WTC11 (cell line): ENCODE measurements around the gene DNAH7. TPM values are rescaled to one million over a fixed set of nuclear protein-coding genes. Genes with fewer than 3 reads are reported as not detected.
A peak's percentile ranks its signal among the peaks of the same experiment; 100 is the strongest.

Source experiments
- ATAC-seq: fragments of 200-7000 bp; cut with Tn5 transposase; 2 replicates; pipeline ENCODE4 v1.10.0; 2021; ENCODE audit warnings: mild to moderate bottlenecking, moderate library complexity
- CTCF ChIA-PET: fragments of 300-600 bp; sonication (Branson Sonifier 250); formaldehyde crosslinking; loops from one replicate; lab custom pipeline; 2021; ENCODE audit warnings: antibody characterized with exemption; lab: Charles Lee
- POLR2A ChIA-PET: fragments of 350-600 bp; sonication (Branson Sonifier 250); formaldehyde crosslinking; loops from one replicate; lab custom pipeline; 2021; ENCODE audit warnings: antibody characterized with exemption; lab: Charles Lee
- DNase-seq: peaks from one replicate; pipeline ENCODE4 v3.0.0; 2021; ENCODE audit warnings: low spot score
- H3K27ac Mint-ChIP-seq: 2 replicates; pipeline ENCODE4 v1.8.0; 2021; ENCODE audit warnings: mixed read lengths
- H3K27me3 Mint-ChIP-seq: 2 replicates; pipeline ENCODE4 v1.8.0; 2021; ENCODE audit warnings: low read depth, mild to moderate bottlenecking, moderate library complexity, mixed read lengths
- H3K36me3 Mint-ChIP-seq: 2 replicates; pipeline ENCODE4 v1.8.0; 2021; ENCODE audit warnings: mixed read lengths
- H3K4me1 Mint-ChIP-seq: 2 replicates; pipeline ENCODE4 v1.8.0; 2022; ENCODE audit warnings: mixed read lengths
- H3K4me3 Mint-ChIP-seq: 2 replicates; pipeline ENCODE4 v1.8.0; 2021; ENCODE audit warnings: mild to moderate bottlenecking, moderate library complexity, mixed read lengths
- H3K9me3 Mint-ChIP-seq: 2 replicates; pipeline ENCODE4 v1.8.0; 2021; ENCODE audit warnings: mixed read lengths
- ARID4B ChIP-seq: sonication (generic); formaldehyde crosslinking; IDR thresholded peaks from 2 replicates; pipeline ENCODE4 v1.8.0; 2023; ENCODE audit warnings: missing genetic modification reagents, mild to moderate bottlenecking, borderline replicate concordance
- ATF3 ChIP-seq: sonication (generic); formaldehyde crosslinking; conservative IDR thresholded peaks from 2 replicates; pipeline ENCODE4 v1.8.1; 2022; ENCODE audit warnings: mild to moderate bottlenecking, missing genetic modification reagents
- ESRRA ChIP-seq: sonication (generic); formaldehyde crosslinking; IDR thresholded peaks from 2 replicates; pipeline ENCODE4 v1.8.1; 2022; ENCODE audit warnings: mild to moderate bottlenecking, missing genetic modification reagents, borderline replicate concordance
- FOXJ3 ChIP-seq: sonication (generic); formaldehyde crosslinking; IDR thresholded peaks from 2 replicates; pipeline ENCODE4 v1.9.0; 2021; ENCODE audit warnings: missing genetic modification reagents, mild to moderate bottlenecking, borderline replicate concordance
- HMGA2 ChIP-seq: fragments of 250-450 bp; sonication (Bioruptor Pico); IDR thresholded peaks from 2 replicates; pipeline ENCODE4 v1.4.0; 2021; ENCODE audit warnings: mild to moderate bottlenecking, moderate library complexity
- JUN ChIP-seq: sonication (generic); formaldehyde crosslinking; IDR thresholded peaks from 2 replicates; pipeline ENCODE4 v1.8.0; 2023; ENCODE audit warnings: mild to moderate bottlenecking, missing genetic modification reagents
- MAX ChIP-seq: sonication (generic); formaldehyde crosslinking; IDR thresholded peaks from 2 replicates; pipeline ENCODE4 v1.8.0; 2022; ENCODE audit warnings: mild to moderate bottlenecking, missing genetic modification reagents
- MXD4 ChIP-seq: fragments of 250-450 bp; sonication (Bioruptor Pico); IDR thresholded peaks from 2 replicates; pipeline ENCODE4 v1.8.0; 2021; ENCODE audit warnings: mild to moderate bottlenecking, moderate library complexity, borderline replicate concordance
- NR3C1 ChIP-seq: sonication (generic); formaldehyde crosslinking; conservative IDR thresholded peaks from 2 replicates; pipeline ENCODE4 v1.8.1; 2023; ENCODE audit warnings: low read depth, mild to moderate bottlenecking, missing genetic modification reagents
- PRDM15 ChIP-seq: sonication (generic); formaldehyde crosslinking; IDR thresholded peaks from 2 replicates; pipeline ENCODE4 v1.8.0; 2022; ENCODE audit warnings: missing genetic modification reagents
- PRRX2 ChIP-seq: fragments of 250-450 bp; sonication (Bioruptor Pico); IDR thresholded peaks from 2 replicates; pipeline ENCODE4 v1.8.0; 2021; ENCODE audit warnings: mild to moderate bottlenecking
- STAT6 ChIP-seq: sonication (generic); formaldehyde crosslinking; conservative IDR thresholded peaks from 2 replicates; pipeline ENCODE4 v1.8.1; 2023; ENCODE audit warnings: mild to moderate bottlenecking, low read depth, missing genetic modification reagents, moderate library complexity
- TEAD1 ChIP-seq: sonication (generic); formaldehyde crosslinking; IDR thresholded peaks from 2 replicates; pipeline ENCODE4 v1.8.0; 2022; ENCODE audit warnings: mild to moderate bottlenecking, missing genetic modification reagents
- USF2 ChIP-seq: sonication (generic); formaldehyde crosslinking; IDR thresholded peaks from 2 replicates; pipeline ENCODE4 v1.8.1; 2023; ENCODE audit warnings: mild to moderate bottlenecking, missing genetic modification reagents, moderate library complexity
- ZMAT4 ChIP-seq: fragments of 250-450 bp; sonication (Bioruptor Pico); IDR thresholded peaks from 2 replicates; pipeline ENCODE4 v1.9.0; 2021; ENCODE audit warnings: mild to moderate bottlenecking
- ZNF263 ChIP-seq: sonication (generic); formaldehyde crosslinking; IDR thresholded peaks from 2 replicates; pipeline ENCODE4 v1.8.1; 2022; ENCODE audit warnings: low read depth, mild to moderate bottlenecking, moderate library complexity, missing genetic modification reagents
- ZNF396 ChIP-seq: fragments of 250-450 bp; sonication (Bioruptor Pico); IDR thresholded peaks from 2 replicates; pipeline ENCODE4 v1.8.0; 2021; ENCODE audit warnings: mild to moderate bottlenecking, moderate library complexity, borderline replicate concordance
- total RNA-seq: library from RNA; stranded (reverse); gene quantifications from 3 replicates; pipeline ENCODE4 v1.2.3, GENCODE V29; 2021
- TF ChIP-seq, protein P1 (sequence below): sonication (generic); formaldehyde crosslinking; IDR thresholded peaks from 2 replicates; pipeline ENCODE4 v1.8.1; 2023; ENCODE audit warnings: mild to moderate bottlenecking, missing genetic modification reagents
- TF ChIP-seq, protein P2 (sequence below): sonication (generic); formaldehyde crosslinking; IDR thresholded peaks from 2 replicates; pipeline ENCODE4 v1.8.0; 2022; ENCODE audit warnings: mild to moderate bottlenecking, missing genetic modification reagents
- TF ChIP-seq, protein P3 (sequence below): sonication (generic); formaldehyde crosslinking; IDR thresholded peaks from 2 replicates; pipeline ENCODE4 v1.8.1; 2022; ENCODE audit warnings: low read depth, mild to moderate bottlenecking, moderate library complexity, missing genetic modification reagents, borderline replicate concordance

Gene DNAH7
- total RNA-seq, 1 experiment from 2014 or later: 0.04 TPM

GRCh38 chr2:195722075-195722474 lies 346.6 kb downstream of the DNAH7 start (continued):
- TF ChIP-seq ZNF263 (CRISPR knock-in tag) (no peak), TEAD1 (CRISPR knock-in tag) (no peak), ESRRA (no peak), FOXJ3 (CRISPR knock-in tag) (no peak), HMGA2 (CRISPR knock-in tag) (no peak), PRRX2 (CRISPR knock-in tag) (no peak), ARID4B (no peak)
- TF ChIP-seq, protein P1, sequence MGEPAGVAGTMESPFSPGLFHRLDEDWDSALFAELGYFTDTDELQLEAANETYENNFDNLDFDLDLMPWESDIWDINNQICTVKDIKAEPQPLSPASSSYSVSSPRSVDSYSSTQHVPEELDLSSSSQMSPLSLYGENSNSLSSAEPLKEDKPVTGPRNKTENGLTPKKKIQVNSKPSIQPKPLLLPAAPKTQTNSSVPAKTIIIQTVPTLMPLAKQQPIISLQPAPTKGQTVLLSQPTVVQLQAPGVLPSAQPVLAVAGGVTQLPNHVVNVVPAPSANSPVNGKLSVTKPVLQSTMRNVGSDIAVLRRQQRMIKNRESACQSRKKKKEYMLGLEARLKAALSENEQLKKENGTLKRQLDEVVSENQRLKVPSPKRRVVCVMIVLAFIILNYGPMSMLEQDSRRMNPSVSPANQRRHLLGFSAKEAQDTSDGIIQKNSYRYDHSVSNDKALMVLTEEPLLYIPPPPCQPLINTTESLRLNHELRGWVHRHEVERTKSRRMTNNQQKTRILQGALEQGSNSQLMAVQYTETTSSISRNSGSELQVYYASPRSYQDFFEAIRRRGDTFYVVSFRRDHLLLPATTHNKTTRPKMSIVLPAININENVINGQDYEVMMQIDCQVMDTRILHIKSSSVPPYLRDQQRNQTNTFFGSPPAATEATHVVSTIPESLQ (CRISPR knock-in tag): no peak

DNA sequence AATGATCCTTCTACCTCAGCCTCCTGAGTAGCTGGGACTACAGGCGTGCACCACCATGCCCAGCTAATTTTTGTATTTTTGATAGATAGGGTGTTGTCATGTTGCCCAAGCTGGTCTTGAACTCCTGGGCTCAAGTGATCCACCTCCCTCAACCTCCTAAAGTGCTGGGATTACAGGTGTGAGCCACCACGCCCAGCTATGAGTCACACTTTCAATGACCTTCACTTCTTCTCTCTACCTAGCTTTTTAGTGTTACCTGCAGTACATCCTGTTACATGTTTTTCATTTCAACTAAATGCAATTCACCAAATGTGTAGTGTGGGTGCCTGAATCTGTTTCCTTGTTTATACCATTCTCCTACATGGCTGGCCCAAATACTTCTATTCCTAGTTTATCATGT lies 347.6 kb downstream of the DNAH7 start:
- no peaks in the 10 kb centered on the region for H3K27me3 Mint-ChIP-seq
- POLR2A ChIA-PET: no interaction called here
- no peak overlapping the region for H3K4me3 Mint-ChIP-seq
- H3K27ac Mint-ChIP-seq: peak overlapping the region; percentile 64
- H3K36me3 Mint-ChIP-seq: peaks cover 42% of the 10 kb centered on the region
- no peak for ATAC-seq
- CTCF ChIA-PET: interaction anchor here (0.6 to 1.5 kb wide), 2 partner anchors 31 to 48 kb away, joined by 3 read pairs; no protein-coding TSS in a partner anchor
- DNase-seq: no peak
- no peaks in the 10 kb centered on the region for H3K9me3 Mint-ChIP-seq
- peaks cover 39% of the 10 kb centered on the region for H3K4me1 Mint-ChIP-seq
- TF ChIP-seq MXD4 (no peak), NR3C1 (no peak), ZMAT4 (CRISPR knock-in tag) (no peak), USF2 (CRISPR knock-in tag) (no peak), STAT6 (CRISPR knock-in tag) (no peak), PRDM15 (no peak), MAX (CRISPR knock-in tag) (no peak), ATF3 (CRISPR knock-in tag) (no peak), JUN (CRISPR knock-in tag) (no peak), ZNF396 (CRISPR knock-in tag) (no peak)
- TF ChIP-seq, protein P2, sequence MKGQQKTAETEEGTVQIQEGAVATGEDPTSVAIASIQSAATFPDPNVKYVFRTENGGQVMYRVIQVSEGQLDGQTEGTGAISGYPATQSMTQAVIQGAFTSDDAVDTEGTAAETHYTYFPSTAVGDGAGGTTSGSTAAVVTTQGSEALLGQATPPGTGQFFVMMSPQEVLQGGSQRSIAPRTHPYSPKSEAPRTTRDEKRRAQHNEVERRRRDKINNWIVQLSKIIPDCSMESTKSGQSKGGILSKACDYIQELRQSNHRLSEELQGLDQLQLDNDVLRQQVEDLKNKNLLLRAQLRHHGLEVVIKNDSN (CRISPR knock-in tag): no peak
- TF ChIP-seq, protein P3, sequence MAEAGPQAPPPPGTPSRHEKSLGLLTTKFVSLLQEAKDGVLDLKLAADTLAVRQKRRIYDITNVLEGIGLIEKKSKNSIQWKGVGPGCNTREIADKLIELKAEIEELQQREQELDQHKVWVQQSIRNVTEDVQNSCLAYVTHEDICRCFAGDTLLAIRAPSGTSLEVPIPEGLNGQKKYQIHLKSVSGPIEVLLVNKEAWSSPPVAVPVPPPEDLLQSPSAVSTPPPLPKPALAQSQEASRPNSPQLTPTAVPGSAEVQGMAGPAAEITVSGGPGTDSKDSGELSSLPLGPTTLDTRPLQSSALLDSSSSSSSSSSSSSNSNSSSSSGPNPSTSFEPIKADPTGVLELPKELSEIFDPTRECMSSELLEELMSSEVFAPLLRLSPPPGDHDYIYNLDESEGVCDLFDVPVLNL (CRISPR knock-in tag): no peak
